Epithelial cell of proximal tubule (primary cell): Measurements from ENCODE around the gene C1orf174. TPM values are rescaled to one million over a fixed set of nuclear protein-coding genes. Genes with fewer than 3 reads are reported as not detected.

Source experiments
- DNase-seq: peaks from one replicate; pipeline ENCODE4 v3.0.0-alpha.2; 2011; ENCODE audit warnings: low read depth
- H3K4me3 ChIP-seq: 2 replicates; pipeline ENCODE4 v1.5.1; 2011; ENCODE audit warnings: low read depth, mild to moderate bottlenecking, low read length
- CTCF ChIP-seq: conservative IDR thresholded peaks from 2 replicates; pipeline ENCODE4 v1.5.1; 2012; ENCODE audit warnings: low read depth, mild to moderate bottlenecking, low read length
- total RNA-seq: library from RNA; depleted of rRNA; stranded (reverse); fragments of >200 nt; gene quantifications from 2 replicates; pipeline ENCODE4 v1.2.3, GENCODE V29; 2015

Gene C1orf174
- total RNA-seq, 1 donor from 2014 or later, result 21.9 TPM

DNA sequence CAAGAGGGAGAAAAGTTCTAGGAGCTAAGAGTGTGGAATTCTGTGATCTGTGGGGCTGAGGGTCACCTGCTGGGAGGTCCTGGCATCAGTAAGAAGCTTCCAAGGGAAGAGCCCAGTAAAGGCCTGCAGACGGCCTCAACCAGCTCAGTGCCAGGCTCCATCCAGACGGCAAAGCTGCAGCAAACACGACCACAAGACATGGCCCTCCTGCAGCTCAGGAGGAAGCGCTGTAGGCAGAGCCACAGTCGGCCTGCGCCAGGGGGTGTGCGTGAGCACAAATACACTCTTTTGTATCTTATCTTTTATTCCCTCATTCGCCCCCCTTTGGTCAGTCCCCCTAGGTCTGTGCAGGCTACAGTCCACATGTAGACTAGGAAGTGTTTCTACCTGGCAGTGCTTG, 13.4 kb downstream of the C1orf174 start:
- no peak for DNase-seq
- TF ChIP-seq CTCF, result no peak

DNA sequence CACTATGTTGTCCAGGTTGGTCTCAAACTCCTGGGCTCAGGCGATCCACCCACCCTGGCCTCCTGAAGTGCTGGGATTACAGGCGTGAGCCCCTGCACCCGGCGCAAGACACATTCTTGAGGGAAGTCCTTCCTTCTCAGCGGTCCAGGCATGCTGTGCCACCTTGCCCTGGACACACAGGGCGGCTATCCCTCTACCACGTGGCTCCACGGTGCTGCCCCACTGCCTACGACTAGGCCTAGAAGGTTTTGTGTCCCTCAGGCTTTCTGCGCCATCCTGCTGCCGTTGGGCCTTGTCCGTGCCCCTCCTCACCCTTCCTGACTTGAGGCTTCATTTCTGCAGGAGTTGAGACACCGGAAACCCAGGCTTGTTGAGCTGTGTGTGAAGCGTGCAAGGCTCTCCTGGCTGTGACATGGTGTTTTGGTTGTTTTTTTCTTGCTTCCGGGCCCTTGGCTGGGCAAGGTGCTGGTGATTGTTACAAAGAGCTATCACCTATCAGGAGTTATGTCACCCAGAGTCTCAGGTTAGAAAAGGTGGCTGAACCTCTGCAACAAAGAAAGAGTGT, 13.9 kb downstream of the C1orf174 start:
- DNase-seq, result no peak
- TF ChIP-seq CTCF, result no peak
- no peak overlapping the region for H3K4me3 ChIP-seq

More for the DNA sequence above, 13.4 kb downstream of the C1orf174 start:
- H3K4me3 ChIP-seq, result no peak overlapping the region

DNA sequence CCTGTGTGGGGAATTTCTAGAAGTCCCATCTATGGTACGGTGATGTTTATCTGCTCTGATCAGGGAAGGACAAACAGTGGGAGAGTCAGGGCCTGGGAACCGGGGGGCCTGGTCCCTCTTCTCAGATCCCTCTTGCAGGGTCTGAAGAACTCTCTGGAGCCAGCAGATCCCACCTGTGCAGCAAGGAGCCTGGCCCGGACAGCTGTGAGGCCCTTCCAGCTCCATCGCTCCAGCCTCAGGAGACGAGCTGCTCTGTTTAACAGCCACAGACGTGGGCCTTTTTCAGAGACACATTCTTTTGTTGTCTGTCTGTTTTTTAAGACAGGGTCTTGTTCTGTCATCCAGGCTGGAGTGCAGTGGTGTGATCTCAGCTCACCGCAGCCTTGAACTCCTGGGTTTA, 14.5 kb downstream of the C1orf174 start:
- DNase-seq, result no peak

DNA sequence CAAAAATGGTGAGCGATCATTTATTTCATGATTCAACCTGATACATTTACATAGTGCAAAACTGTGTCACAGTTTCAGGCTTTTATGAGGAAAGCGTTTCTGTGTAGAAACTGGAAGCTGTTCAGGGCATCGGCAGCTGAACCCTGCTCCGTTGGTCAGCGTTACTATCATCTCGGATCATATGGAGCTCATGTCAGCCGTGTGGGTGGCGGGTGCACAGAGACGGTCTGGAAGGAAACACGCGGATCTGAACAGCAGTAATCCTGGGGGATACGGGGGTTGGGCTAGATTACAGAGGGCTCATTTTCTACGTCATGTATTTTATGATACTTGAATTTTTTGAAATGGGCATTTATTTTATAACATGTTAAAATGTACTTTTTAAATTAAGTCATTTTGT, 15.1 kb downstream of the C1orf174 start:
- H3K4me3 ChIP-seq, result no peak overlapping the region
- no peak for TF ChIP-seq CTCF
- no peak for DNase-seq

More for the DNA sequence above, 14.5 kb downstream of the C1orf174 start:
- no peak for TF ChIP-seq CTCF
- no peak overlapping the region for H3K4me3 ChIP-seq

DNA sequence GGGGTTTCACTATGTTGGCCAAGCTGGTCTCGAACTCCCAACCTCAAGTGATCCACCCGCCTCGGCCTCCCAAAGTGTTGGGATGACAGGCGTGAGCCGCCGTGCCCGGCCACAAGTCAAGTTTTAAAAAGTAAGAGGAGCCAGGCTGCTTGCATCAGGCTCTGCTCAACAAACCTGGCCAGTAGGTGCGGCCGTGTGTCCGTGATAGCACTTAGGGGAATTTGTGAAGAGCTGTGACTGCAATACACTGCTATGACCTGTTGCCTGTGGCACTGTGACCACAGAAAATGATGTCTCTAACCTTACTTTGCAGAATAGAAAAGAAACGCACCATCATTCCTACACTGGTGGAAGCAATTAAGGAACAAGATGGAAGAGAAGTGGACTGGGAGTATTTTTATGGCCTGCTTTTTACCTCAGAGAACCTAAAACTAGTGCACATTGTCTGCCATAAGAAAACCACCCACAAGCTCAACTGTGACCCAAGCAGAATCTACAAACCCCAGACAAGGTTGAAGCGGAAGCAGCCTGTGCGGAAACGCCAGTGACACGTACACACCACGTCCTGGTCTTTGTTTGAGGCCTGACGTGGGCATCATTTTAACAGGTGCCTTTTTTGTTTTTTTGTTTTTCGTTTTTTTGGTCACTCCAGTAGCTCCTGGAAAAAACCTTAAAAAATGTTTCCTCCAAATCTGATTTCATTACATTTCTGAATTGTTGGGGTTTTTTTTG, 16.7 kb downstream of the C1orf174 start:
- no peak for TF ChIP-seq CTCF
- no peak for DNase-seq
- no peak overlapping the region for H3K4me3 ChIP-seq

DNA sequence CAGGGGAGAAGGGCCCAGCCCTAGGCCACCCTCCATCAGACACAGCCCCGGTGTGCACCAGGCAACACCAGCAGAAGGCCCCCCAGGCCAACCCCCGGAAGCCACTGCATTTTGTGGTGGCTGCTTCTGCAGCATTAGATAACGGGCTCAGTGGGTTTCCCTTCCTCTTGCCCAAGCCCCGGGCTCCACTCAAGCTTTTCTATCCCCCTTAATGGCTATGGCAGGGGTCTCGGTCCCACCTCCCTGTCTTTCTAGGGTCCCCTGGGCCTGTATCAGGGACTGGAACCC, 18.9 kb downstream of the C1orf174 start:
- no peak for TF ChIP-seq CTCF
- no peak for DNase-seq
- H3K4me3 ChIP-seq, result no peak overlapping the region
